HepG2 (cell line): ENCODE measurements around the gene MEGF6.

Experiments
- DR1 ChIP-seq: sonication (generic); formaldehyde crosslinking; IDR thresholded peaks from 2 replicates; pipeline ENCODE4 v1.8.0; 2021; ENCODE audit warnings: mild to moderate bottlenecking, missing genetic modification reagents, inconsistent platforms
- MAX ChIP-seq: IDR thresholded peaks from 2 replicates; pipeline ENCODE4 v1.6.1; 2012; ENCODE audit warnings: inconsistent platforms
- THRA ChIP-seq: sonication (generic); formaldehyde crosslinking; IDR thresholded peaks from 2 replicates; pipeline ENCODE4 v1.4.0; 2020; ENCODE audit warnings: missing genetic modification reagents, borderline replicate concordance
- ZNF180 ChIP-seq: sonication (generic); formaldehyde crosslinking; IDR thresholded peaks from 2 replicates; pipeline ENCODE4 v1.4.0; 2020; ENCODE audit warnings: low read depth, missing genetic modification reagents, borderline replicate concordance

- TF ChIP-seq DR1 (CRISPR knock-in tag), result no peak
- no peak for TF ChIP-seq ZNF180 (CRISPR knock-in tag)
- no peak for TF ChIP-seq MAX
- no peak for TF ChIP-seq THRA (CRISPR knock-in tag)
These were observed 34.5 kb upstream of the MEGF6 start for GRCh38 chr1:3645666-3646355.
